ENCODE data around the gene TPD52L1.
"Not testable (repeated sequence)": the region's sequence is repeated elsewhere in the genome, so short reads cannot be mapped to it uniquely, and the experiment has no call there.

The TPD52L1 gene

DNA sequence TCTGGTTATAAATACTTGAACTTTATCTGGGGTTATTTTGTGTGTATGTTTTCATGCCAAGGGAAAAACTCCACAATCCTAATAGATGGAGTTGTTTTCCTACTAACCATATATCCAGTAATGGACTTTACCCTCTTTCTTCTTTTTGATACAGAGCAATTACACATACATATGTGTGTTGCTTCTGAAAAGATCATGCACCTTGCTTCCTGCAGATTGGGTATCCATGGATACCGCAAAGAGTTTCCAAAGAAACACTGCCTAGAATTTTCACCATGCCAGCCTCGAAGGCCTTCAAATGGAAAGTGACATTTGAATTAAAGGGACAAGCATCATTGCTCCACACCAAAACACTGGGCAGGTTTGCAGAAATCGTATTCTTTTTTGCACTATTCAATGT lies 121.4 kb downstream of the TPD52L1 start:
- no peak overlapping the region for H3K4me3 ChIP-seq (replicated peaks; ENCODE audit: low read depth, low read length)
- TF ChIP-seq, protein P1, sequence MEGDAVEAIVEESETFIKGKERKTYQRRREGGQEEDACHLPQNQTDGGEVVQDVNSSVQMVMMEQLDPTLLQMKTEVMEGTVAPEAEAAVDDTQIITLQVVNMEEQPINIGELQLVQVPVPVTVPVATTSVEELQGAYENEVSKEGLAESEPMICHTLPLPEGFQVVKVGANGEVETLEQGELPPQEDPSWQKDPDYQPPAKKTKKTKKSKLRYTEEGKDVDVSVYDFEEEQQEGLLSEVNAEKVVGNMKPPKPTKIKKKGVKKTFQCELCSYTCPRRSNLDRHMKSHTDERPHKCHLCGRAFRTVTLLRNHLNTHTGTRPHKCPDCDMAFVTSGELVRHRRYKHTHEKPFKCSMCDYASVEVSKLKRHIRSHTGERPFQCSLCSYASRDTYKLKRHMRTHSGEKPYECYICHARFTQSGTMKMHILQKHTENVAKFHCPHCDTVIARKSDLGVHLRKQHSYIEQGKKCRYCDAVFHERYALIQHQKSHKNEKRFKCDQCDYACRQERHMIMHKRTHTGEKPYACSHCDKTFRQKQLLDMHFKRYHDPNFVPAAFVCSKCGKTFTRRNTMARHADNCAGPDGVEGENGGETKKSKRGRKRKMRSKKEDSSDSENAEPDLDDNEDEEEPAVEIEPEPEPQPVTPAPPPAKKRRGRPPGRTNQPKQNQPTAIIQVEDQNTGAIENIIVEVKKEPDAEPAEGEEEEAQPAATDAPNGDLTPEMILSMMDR (IDR thresholded peaks at IDR 0.05; ENCODE audit: low read depth, low read length, missing control alignments), result no peak
- no peak for DNase-seq (ENCODE audit: extremely low read depth, low read depth)

DNA sequence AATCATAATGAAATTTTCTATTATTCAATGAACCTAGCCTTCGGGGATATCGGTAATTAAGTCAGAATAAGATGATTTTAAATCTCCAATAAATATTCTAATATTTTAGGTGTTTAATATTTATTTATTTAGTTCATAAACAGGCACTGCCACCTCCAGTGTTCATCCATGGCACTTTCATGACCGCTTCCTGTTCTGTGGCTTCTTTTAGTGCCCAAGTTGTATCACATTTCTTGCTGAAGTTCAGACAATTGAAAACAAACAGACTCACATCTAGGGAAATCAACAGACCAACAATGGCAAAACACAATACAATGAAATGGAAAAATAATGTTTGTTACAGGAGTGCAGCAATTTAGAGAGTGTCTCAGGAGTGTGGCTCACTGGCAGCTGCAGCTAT lies 122.2 kb downstream of the TPD52L1 start:
- no peak for DNase-seq (ENCODE audit: extremely low read depth, low read depth)
- H3K4me3 ChIP-seq (replicated peaks; ENCODE audit: low read depth, low read length), result no peak overlapping the region
- TF ChIP-seq, protein P1 (IDR thresholded peaks at IDR 0.05; ENCODE audit: low read depth, low read length, missing control alignments), result no peak

DNA sequence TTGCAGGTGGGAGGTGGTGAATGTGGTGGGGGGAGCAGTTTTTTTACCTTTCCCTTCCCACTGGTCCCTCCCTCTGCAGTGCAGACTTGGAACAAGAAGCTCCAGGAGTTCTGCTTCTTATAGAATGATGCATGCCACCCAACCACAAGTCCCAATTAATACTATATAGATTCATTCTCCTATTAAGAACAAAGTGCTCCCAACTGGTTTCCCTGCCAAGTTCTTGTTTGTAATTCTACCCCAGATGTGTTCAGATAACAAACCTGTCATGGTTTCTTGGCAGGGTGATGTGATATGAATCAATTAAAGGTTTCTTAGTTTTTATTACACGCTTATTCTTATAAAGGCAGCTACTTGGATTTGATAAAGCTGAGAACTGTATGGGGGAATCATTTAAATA lies 124.3 kb downstream of the TPD52L1 start:
- TF ChIP-seq, protein P1 (IDR thresholded peaks at IDR 0.05; ENCODE audit: low read depth, low read length, missing control alignments), result no peak
- no peak overlapping the region for H3K4me3 ChIP-seq (replicated peaks; ENCODE audit: low read depth, low read length)
- no peak for DNase-seq (ENCODE audit: extremely low read depth, low read depth)

DNA sequence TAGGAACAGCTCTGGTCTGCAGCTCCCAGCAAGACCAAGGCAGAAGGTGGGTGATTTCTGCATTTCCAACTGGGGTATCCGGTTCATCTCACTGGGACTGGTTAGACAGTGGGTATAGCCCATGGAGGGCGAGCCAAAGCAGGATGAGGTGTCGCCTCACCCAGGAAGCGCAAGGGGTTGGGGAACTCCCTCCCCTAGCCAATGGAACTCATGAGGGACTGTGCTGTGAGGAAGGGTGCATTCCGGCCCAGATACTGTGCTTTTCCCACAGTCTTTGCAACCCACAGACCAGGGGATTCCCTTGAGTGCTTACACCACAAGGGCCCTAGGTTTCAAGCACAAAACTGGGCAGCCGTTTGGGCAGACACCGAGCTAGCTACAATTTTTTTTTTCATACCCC lies 126.4 kb downstream of the TPD52L1 start:
- no peak for DNase-seq (ENCODE audit: extremely low read depth, low read depth)
- no peak overlapping the region for H3K4me3 ChIP-seq (replicated peaks; ENCODE audit: low read depth, low read length)
- TF ChIP-seq, protein P1 (IDR thresholded peaks at IDR 0.05; ENCODE audit: low read depth, low read length, missing control alignments), result no peak

DNA sequence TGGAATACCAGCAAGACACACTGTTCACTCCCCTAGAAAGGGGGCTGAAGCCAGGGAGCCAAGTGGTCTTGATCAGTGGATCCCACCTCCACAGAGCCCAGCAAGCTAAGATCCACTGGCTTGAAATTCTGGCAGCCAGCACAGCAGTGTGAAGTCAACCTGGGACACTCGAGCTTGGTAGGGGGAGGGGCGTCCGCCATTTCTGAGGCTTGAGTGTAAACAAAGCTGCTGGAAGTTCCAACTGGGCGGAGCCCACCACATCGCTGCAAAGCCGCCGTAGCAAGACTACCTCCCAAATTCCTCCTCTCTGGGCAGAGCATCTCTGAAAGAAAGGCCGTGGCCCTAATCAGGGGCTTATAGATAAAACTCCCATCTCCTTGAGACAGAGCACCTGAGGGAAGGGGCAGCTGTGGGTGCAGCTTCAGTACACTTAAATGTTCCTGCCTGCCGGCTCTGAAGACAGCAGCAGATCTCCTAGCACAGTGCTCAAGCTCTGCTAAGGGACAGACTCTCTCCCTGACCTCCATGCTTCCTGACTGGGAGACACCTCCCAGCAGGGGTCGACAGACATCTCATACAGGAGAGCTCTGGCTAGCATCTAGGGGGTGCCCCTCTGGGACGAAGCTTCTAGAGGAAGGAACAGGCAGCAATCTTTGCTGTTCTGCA lies 126.9 kb downstream of the TPD52L1 start:
- DNase-seq (ENCODE audit: extremely low read depth, low read depth); H3K4me3 ChIP-seq (replicated peaks; ENCODE audit: low read depth, low read length): not testable (repeated sequence)

DNA sequence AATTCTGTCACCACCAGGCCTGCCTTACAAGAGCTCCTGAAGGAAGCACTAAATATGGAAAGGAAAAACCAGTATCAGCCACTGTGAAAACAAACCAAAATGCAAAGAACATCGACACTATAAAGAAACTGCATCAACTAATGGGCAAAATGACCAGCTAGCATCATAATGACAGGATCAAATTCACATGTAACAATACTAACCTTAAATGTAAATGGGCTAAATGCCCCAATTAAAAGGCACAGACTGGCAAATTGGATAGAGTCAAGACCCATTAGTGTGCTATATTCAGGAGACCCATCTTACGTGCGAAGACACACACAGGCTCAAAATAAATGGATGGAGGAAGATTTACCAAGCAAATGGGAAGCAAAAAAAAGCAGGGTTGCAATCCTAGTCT lies 128.9 kb downstream of the TPD52L1 start:
- not testable (repeated sequence) for DNase-seq (ENCODE audit: extremely low read depth, low read depth); H3K4me3 ChIP-seq (replicated peaks; ENCODE audit: low read depth, low read length)

DNA sequence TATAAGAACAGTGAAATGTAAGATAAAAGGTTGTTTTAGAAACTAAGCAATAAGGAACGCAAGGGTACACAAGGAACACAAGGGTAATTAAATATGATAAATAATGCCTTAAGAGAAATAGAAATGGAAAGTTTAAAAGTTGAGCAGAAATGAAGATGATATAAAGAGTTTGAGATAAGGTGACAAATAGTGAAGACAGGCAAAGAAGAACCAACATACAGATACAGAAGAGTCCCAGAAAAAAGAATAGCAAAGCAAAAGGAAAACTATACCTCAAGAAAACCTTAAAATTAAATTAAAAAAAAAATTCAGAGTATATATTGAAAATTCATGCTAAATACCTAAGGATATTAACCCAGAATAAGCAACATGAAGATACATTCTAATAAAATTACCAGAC lies 131.8 kb downstream of the TPD52L1 start:
- H3K4me3 ChIP-seq (replicated peaks; ENCODE audit: low read depth, low read length), result no peak overlapping the region
- TF ChIP-seq, protein P1 (IDR thresholded peaks at IDR 0.05; ENCODE audit: low read depth, low read length, missing control alignments), result no peak
- DNase-seq (ENCODE audit: extremely low read depth, low read depth), result no peak

DNA sequence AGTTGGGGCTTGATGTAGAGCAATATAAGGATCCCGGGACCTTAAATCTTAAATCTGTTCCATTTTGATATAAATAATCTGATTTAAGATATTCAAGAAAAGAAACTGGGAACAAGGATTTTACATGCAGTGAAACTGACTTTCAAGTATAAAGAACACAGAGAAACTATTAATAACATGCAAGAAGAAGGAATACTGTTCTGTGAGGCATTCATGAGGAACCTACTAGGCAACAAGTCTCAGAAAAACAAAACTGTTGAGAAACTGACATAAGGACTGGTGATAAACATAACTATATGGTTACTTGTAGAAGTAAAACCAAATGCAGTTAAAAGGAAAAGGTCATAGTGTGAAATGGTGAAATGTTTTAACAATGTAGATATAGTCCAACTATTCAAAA lies 132.4 kb downstream of the TPD52L1 start:
- no peak overlapping the region for H3K4me3 ChIP-seq (replicated peaks; ENCODE audit: low read depth, low read length)
- DNase-seq (ENCODE audit: extremely low read depth, low read depth), result no peak
- TF ChIP-seq, protein P1 (IDR thresholded peaks at IDR 0.05; ENCODE audit: low read depth, low read length, missing control alignments), result no peak
